ENCODE data around the gene PSG3.
"Not testable (repeated sequence)": the region's sequence is repeated elsewhere in the genome, so short reads cannot be mapped to it uniquely, and the experiment has no call there.

Gene PSG3

GRCh38 chr19:42695811-42696503 lies 44.3 kb downstream of the PSG3 start:
- no peak for DNase-seq

- peak in 1 of 58 donors; percentile 0 for DNase-seq
Measured at GRCh38 chr19:42693760-42694350, 46.4 kb downstream of the PSG3 start.

- no peak for DNase-seq
Measured at GRCh38 chr19:42683917-42684513, 56.3 kb downstream of the PSG3 start.

GRCh38 chr19:42676326-42676725 lies 64.0 kb downstream of the PSG3 start:
- not testable (repeated sequence) for DNase-seq

- not testable (repeated sequence) for DNase-seq
Measured at GRCh38 chr19:42674549-42674948, 65.7 kb downstream of the PSG3 start.
